ENCODE measurements around the gene CDK1.

- TF ChIP-seq CTCF (IDR thresholded peaks at IDR 0.05; ENCODE audit: poor library complexity) (no peak), EZH2 (IDR thresholded peaks at IDR 0.05; ENCODE audit: borderline replicate concordance) (no peak), EZH2phosphoT487 (IDR thresholded peaks at IDR 0.05; ENCODE audit: low read depth, severe bottlenecking, unreplicated experiment) (no peak)
Observed at GRCh38 chr10:60821656-60822055, 43.4 kb downstream of the CDK1 start.
